Measurements from ENCODE around the gene BBOX1. TPM values are rescaled to one million over a fixed set of nuclear protein-coding genes. Genes with fewer than 3 reads are reported as not detected.

BBOX1 gene
- total and polyA plus RNA-seq, 2 of the 8 experiments (the other 6 are each of a cell fraction or from before 2014, with no cell fraction given) = not detected

DNA sequence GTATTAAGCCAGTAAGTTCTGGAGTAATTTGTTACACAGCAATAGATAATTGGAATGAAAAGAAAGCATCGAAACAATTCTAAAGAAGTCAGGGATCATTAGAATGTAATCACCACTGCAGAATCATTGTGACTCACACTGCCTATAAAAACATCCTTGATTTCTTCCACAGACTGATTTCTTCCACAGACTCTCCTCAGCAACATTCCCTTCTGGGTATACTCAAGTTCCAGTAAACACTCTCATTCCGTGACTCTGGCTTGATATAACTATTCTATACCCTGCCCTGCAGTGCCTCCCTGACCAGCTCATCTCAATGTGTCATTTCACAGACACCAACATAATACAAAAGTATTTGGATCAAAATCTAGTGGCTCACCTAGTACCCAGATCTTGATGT is 120.5 kb downstream of the BBOX1 start:
- H3K36me3 ChIP-seq (ENCODE audit: control insufficient read depth in 2 of 4, insufficient read depth in 4 of 4, low read length in 3 of 4) = peaks cover 0 to 3% (median 0%) of the 10 kb centered on the region in 4 experiments; a peak in 1 of 8 replicates
- H2BK20ac ChIP-seq (ENCODE audit: low read length) = no peak overlapping the region
- no peak overlapping the region for H3K56ac ChIP-seq (replicated peaks; ENCODE audit: insufficient read length, low read depth, low read length)
- H3K4me3 ChIP-seq (ENCODE audit: extremely low read depth in 1 of 4, insufficient read depth in 2 of 4, low read depth in 3 of 4, low read length in 4 of 4) = no peak overlapping the region
- H2BK120ac ChIP-seq (replicated peaks; ENCODE audit: low read depth, low read length) = no peak overlapping the region
- DNase-seq (ENCODE audit: low read depth in 1 of 2, low spot score in 2 of 2) = no peak
- peaks cover 2 to 3% of the 10 kb centered on the region in 2 experiments; a peak in 2 of 4 replicates for H3K9me3 ChIP-seq (ENCODE audit: insufficient read depth in 2 of 2, low read depth in 1 of 2, low read length in 1 of 2)
- no peak overlapping the region for H2BK5ac ChIP-seq (ENCODE audit: low read depth, low read length)
- no peak overlapping the region for H4K8ac ChIP-seq (ENCODE audit: extremely low read depth, insufficient read depth, low read length)
- no peak overlapping the region for H2AK5ac ChIP-seq (ENCODE audit: low read depth, low read length)
- H3K4me2 ChIP-seq (ENCODE audit: insufficient read depth in 1 of 2, low read depth in 2 of 2, low read length in 2 of 2) = no peak overlapping the region
- H4K91ac ChIP-seq (replicated peaks; ENCODE audit: insufficient read length, low read length) = no peak overlapping the region
- no peak for FAIRE-seq
- no peak overlapping the region for H4K5ac ChIP-seq (ENCODE audit: insufficient read length, low read depth, low read length)
- H3K4me1 ChIP-seq (replicated peaks in 1 of 4; ENCODE audit: control insufficient read depth in 3 of 4, insufficient read depth in 4 of 4, low read length in 3 of 4) = no peaks in the 10 kb centered on the region
- H3K27me3 ChIP-seq (replicated peaks in 1 of 4; ENCODE audit: control insufficient read depth in 3 of 4, extremely low read depth in 1 of 4, insufficient read depth in 3 of 4, low read length in 3 of 4) = no peaks in the 10 kb centered on the region
- H3K23ac ChIP-seq (ENCODE audit: insufficient read length) = no peak overlapping the region
- no peak overlapping the region for H3K14ac ChIP-seq (ENCODE audit: insufficient read length)
- H3K79me2 ChIP-seq (ENCODE audit: control insufficient read depth in 1 of 2, insufficient read depth in 2 of 2, low read length in 2 of 2) = no peaks in the 10 kb centered on the region
- no peaks in the 10 kb centered on the region for H3K79me1 ChIP-seq (ENCODE audit: low read depth, low read length)
- no peak overlapping the region for H3K18ac ChIP-seq (ENCODE audit: extremely low read depth, low read length)
- CTCF ChIA-PET (ENCODE audit: partially characterized antibody) = interaction anchor here (0.6 to 6.2 kb wide), 4 partner anchors 53 to 408 kb away, joined by 3 to 77 read pairs (median 4); no protein-coding TSS in a partner anchor
- POLR2A ChIA-PET (ENCODE audit: partially characterized antibody) = no interaction called here
- no peaks in the 10 kb centered on the region for H3K23me2 ChIP-seq (ENCODE audit: low read depth, low read length)
- H2BK12ac ChIP-seq (ENCODE audit: low read depth, low read length) = no peak overlapping the region
- H2BK15ac ChIP-seq (ENCODE audit: low read length) = no peak overlapping the region
- H2AFZ ChIP-seq (ENCODE audit: low read length) = no peak overlapping the region
- H4K20me1 ChIP-seq (replicated peaks in 1 of 2; ENCODE audit: control insufficient read depth in 1 of 2, insufficient read depth in 2 of 2, low read length in 2 of 2) = no peaks in the 10 kb centered on the region
- WGBS, 2 experiments (ENCODE audit: extremely low coverage in 1 of 2, insufficient coverage in 1 of 2, insufficient read length in 1 of 2, insufficient replicate concordance in 2 of 2, low coverage in 1 of 2, low lambda C conversion rate in 2 of 2, missing lambda C conversion rate in 1 of 2) = 83% methylated on average over 2 of the region's 2 CpGs; no CpG with 5 or more reads in 1 of the 2 experiments
- H3K9ac ChIP-seq (replicated peaks in 1 of 4; ENCODE audit: extremely low read depth in 1 of 4, low read depth in 3 of 4, low read length in 3 of 4) = no peak overlapping the region
- H3K27ac ChIP-seq (ENCODE audit: low read depth, low read length) = no peak overlapping the region
- H3K4ac ChIP-seq (replicated peaks; ENCODE audit: insufficient read length, low read depth, low read length) = no peak overlapping the region
- TF ChIP-seq KDM5A (IDR thresholded peaks at IDR 0.05; ENCODE audit: low read length) = no peak
- TF ChIP-seq HDAC2 (IDR thresholded peaks at IDR 0.05; ENCODE audit: borderline replicate concordance in 1 of 2, low read depth in 2 of 2, low read length in 2 of 2) = no peak
- no peak for TF ChIP-seq SP1 (IDR thresholded peaks at IDR 0.05; ENCODE audit: low read depth, low read length)
- no peak for TF ChIP-seq CBX5 (IDR thresholded peaks at IDR 0.05; ENCODE audit: low read depth, low read length)
- TF ChIP-seq CBX8 (IDR thresholded peaks at IDR 0.05; ENCODE audit: borderline replicate concordance, low read depth, low read length) = no peak
- TF ChIP-seq EP300 (IDR thresholded peaks at IDR 0.05; ENCODE audit: borderline replicate concordance in 1 of 2, low read depth in 2 of 2, low read length in 2 of 2) = no peak
- TF ChIP-seq, protein P1, sequence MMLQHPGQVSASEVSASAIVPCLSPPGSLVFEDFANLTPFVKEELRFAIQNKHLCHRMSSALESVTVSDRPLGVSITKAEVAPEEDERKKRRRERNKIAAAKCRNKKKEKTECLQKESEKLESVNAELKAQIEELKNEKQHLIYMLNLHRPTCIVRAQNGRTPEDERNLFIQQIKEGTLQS (IDR thresholded peaks at IDR 0.05; ENCODE audit: insufficient read depth, low read depth, low read length) = no peak
- TF ChIP-seq POU5F1 (IDR thresholded peaks at IDR 0.05; ENCODE audit: low read depth, low read length) = no peak
- no peak for TF ChIP-seq SIRT6 (IDR thresholded peaks at IDR 0.05; ENCODE audit: low read length)
- TF ChIP-seq RXRA (IDR thresholded peaks at IDR 0.05; ENCODE audit: insufficient read depth, low read depth, low read length) = no peak
- TF ChIP-seq POLR2A (IDR thresholded peaks at IDR 0.05; ENCODE audit: control extremely low read depth in 1 of 2, low read depth in 2 of 2, low read length in 2 of 2) = no peak
- TF ChIP-seq ASH2L (IDR thresholded peaks at IDR 0.05; ENCODE audit: low read length) = no peak
- TF ChIP-seq ZNF274 (IDR thresholded peaks at IDR 0.05; ENCODE audit: borderline replicate concordance, extremely low read depth, low read length) = no peak
- TF ChIP-seq, protein P2, sequence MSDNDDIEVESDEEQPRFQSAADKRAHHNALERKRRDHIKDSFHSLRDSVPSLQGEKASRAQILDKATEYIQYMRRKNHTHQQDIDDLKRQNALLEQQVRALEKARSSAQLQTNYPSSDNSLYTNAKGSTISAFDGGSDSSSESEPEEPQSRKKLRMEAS (IDR thresholded peaks at IDR 0.05) = no peak

Data from H1 (cell line).